Large intestine (tissue), 3 donors: Measurements from ENCODE around the gene TTYH3. TPM values are rescaled to one million over a fixed set of nuclear protein-coding genes. Genes with fewer than 3 reads are reported as not detected.

ENCODE experiments used
- DNase-seq, 2 donors: peaks; one replicate each; pipeline versions ENCODE4 v3.0.0 to v3.0.0-alpha.2; 2013
- H3K27ac ChIP-seq: one replicate; pipeline ENCODE4 v1.5.1; 2013; ENCODE audit warnings: low read length
- H3K27me3 ChIP-seq: 2 replicates; pipeline ENCODE4 v1.6.1; 2013; ENCODE audit warnings: low read length; ENCODE audit not compliant: control insufficient read depth, insufficient read depth
- H3K36me3 ChIP-seq: 2 replicates; pipeline ENCODE4 v1.6.1; 2013; ENCODE audit warnings: low read length; ENCODE audit not compliant: control insufficient read depth, insufficient read depth
- H3K4me1 ChIP-seq: one replicate; pipeline ENCODE4 v1.6.1; 2013; ENCODE audit warnings: low read length; ENCODE audit not compliant: control insufficient read depth, insufficient read depth
- H3K4me3 ChIP-seq: one replicate; pipeline ENCODE4 v1.5.1; 2013; ENCODE audit warnings: low read length
- H3K9me3 ChIP-seq: one replicate; pipeline ENCODE4 v1.6.1; 2013; ENCODE audit warnings: mild to moderate bottlenecking, low read depth, low read length, moderate library complexity; ENCODE audit not compliant: control insufficient read depth
- WGBS: methylation state at CpG from one replicate; pipeline ENCODE4 v1.1.5; 2013; ENCODE audit warnings: low lambda C conversion rate; ENCODE audit not compliant: insufficient coverage; 5-methylcytosine and 5-hydroxymethylcytosine counted together
- polyA plus RNA-seq: library from polyadenylated mRNA; unstranded; fragments of 120-200 nt; gene quantifications from one replicate; pipeline ENCODE4 v1.2.1, GENCODE V29; 2013

Gene TTYH3
- polyA plus RNA-seq, 1 donor, result 152 TPM

- Histone ChIP-seq H3K27me3 (no peaks in the 10 kb centered on the region), H3K4me3 (no peak overlapping the region), H3K9me3 (no peaks in the 10 kb centered on the region), H3K4me1 (peaks cover 29% of the 10 kb centered on the region), H3K27ac (no peak overlapping the region), H3K36me3 (peaks cover 66% of the 10 kb centered on the region)
- no peak for DNase-seq
- WGBS, result no CpG with 5 or more reads among the region's 29 CpGs
These were observed 11.8 kb downstream of the TTYH3 start for GRCh38 chr7:2643386-2644219.

GRCh38 chr7:2644220-2644561 lies 12.4 kb downstream of the TTYH3 start:
- H3K4me1 ChIP-seq, result peaks cover 29% of the 10 kb centered on the region

GRCh38 chr7:2644562-2645273 lies 12.9 kb downstream of the TTYH3 start:
- no CpG with 5 or more reads among the region's 18 CpGs for whole genome bisulfite sequencing
- no peak overlapping the region for H3K27ac ChIP-seq
- H3K4me3 ChIP-seq, result no peak overlapping the region
- peaks cover 29% of the 10 kb centered on the region for H3K4me1 ChIP-seq
- H3K27me3 ChIP-seq, result no peaks in the 10 kb centered on the region
- no peak for DNase-seq
- no peaks in the 10 kb centered on the region for H3K9me3 ChIP-seq
- H3K36me3 ChIP-seq, result peaks cover 66% of the 10 kb centered on the region

More at GRCh38 chr7:2644220-2644561, 12.4 kb downstream of the TTYH3 start:
- no peak overlapping the region for H3K27ac ChIP-seq
- no peak for DNase-seq
- H3K9me3 ChIP-seq, result no peaks in the 10 kb centered on the region
- no CpG with 5 or more reads among the region's 6 CpGs for WGBS
- no peaks in the 10 kb centered on the region for H3K27me3 ChIP-seq
- no peak overlapping the region for H3K4me3 ChIP-seq
- H3K36me3 ChIP-seq, result peaks cover 66% of the 10 kb centered on the region

- Histone ChIP-seq H3K27me3 (no peaks in the 10 kb centered on the region), H3K36me3 (peaks cover 63% of the 10 kb centered on the region), H3K4me3 (no peak overlapping the region), H3K4me1 (peaks cover 29% of the 10 kb centered on the region), H3K27ac (no peak overlapping the region), H3K9me3 (no peaks in the 10 kb centered on the region)
- WGBS, result no CpG with 5 or more reads among the region's 14 CpGs
- DNase-seq, result peak in 1 of 2 donors; percentile 19
These were observed 13.6 kb downstream of the TTYH3 start for GRCh38 chr7:2645274-2645868.

GRCh38 chr7:2646336-2646679 lies 14.5 kb downstream of the TTYH3 start:
- Histone ChIP-seq H3K27ac (no peak overlapping the region), H3K4me3 (no peak overlapping the region), H3K27me3 (no peaks in the 10 kb centered on the region), H3K4me1 (peaks cover 24% of the 10 kb centered on the region), H3K36me3 (peaks cover 66% of the 10 kb centered on the region), H3K9me3 (no peaks in the 10 kb centered on the region)
- no peak for DNase-seq
- WGBS, result no CpG with 5 or more reads among the region's 10 CpGs

- H3K36me3 ChIP-seq, result peaks cover 66% of the 10 kb centered on the region
- H3K4me3 ChIP-seq, result no peak overlapping the region
- no peaks in the 10 kb centered on the region for H3K9me3 ChIP-seq
- no peaks in the 10 kb centered on the region for H3K27me3 ChIP-seq
- no CpG with 5 or more reads among the region's 73 CpGs for WGBS
- peaks cover 20% of the 10 kb centered on the region for H3K4me1 ChIP-seq
- no peak overlapping the region for H3K27ac ChIP-seq
- peak in 1 of 2 donors; percentile 60 for DNase-seq
These were observed 15.1 kb downstream of the TTYH3 start for GRCh38 chr7:2646680-2647571.

GRCh38 chr7:2647594-2648172 lies 15.9 kb downstream of the TTYH3 start:
- no peaks in the 10 kb centered on the region for H3K9me3 ChIP-seq
- peaks cover 19% of the 10 kb centered on the region for H3K4me1 ChIP-seq
- no CpG with 5 or more reads among the region's 15 CpGs for WGBS
- H3K27ac ChIP-seq, result no peak overlapping the region
- DNase-seq, result no peak
- no peaks in the 10 kb centered on the region for H3K27me3 ChIP-seq
- no peak overlapping the region for H3K4me3 ChIP-seq
- peaks cover 70% of the 10 kb centered on the region for H3K36me3 ChIP-seq

GRCh38 chr7:2649139-2649838 lies 17.5 kb downstream of the TTYH3 start:
- H3K36me3 ChIP-seq, result peaks cover 72% of the 10 kb centered on the region
- H3K4me1 ChIP-seq, result peaks cover 10% of the 10 kb centered on the region
- no peak overlapping the region for H3K4me3 ChIP-seq
- no peak for DNase-seq
- H3K27ac ChIP-seq, result no peak overlapping the region
- no peaks in the 10 kb centered on the region for H3K9me3 ChIP-seq
- H3K27me3 ChIP-seq, result no peaks in the 10 kb centered on the region
- WGBS, result no CpG with 5 or more reads among the region's 18 CpGs

GRCh38 chr7:2649991-2650390 lies 18.2 kb downstream of the TTYH3 start:
- Histone ChIP-seq H3K36me3 (peaks cover 73% of the 10 kb centered on the region), H3K27me3 (no peaks in the 10 kb centered on the region), H3K27ac (no peak overlapping the region), H3K9me3 (no peaks in the 10 kb centered on the region), H3K4me3 (no peak overlapping the region), H3K4me1 (peaks cover 9% of the 10 kb centered on the region)
- no CpG with 5 or more reads among the region's 11 CpGs for WGBS
- DNase-seq, result no peak
